ENCODE results near the gene CRIM1. TPM values are rescaled to one million over a fixed set of nuclear protein-coding genes. Genes with fewer than 3 reads are reported as not detected.

CRIM1 gene
- total and polyA plus RNA-seq, 2 of the 8 experiments (the other 6 are each of a cell fraction or from before 2014, with no cell fraction given): 9.4 to 28.4 TPM

- Histone ChIP-seq H3K9me3 (ENCODE audit: insufficient read depth in 2 of 2, low read depth in 1 of 2, low read length in 1 of 2) (no peaks in the 10 kb centered on the region), H4K5ac (ENCODE audit: insufficient read length, low read depth, low read length) (no peak overlapping the region), H4K20me1 (replicated peaks in 1 of 2; ENCODE audit: control insufficient read depth in 1 of 2, insufficient read depth in 2 of 2, low read length in 2 of 2) (no peaks in the 10 kb centered on the region), H2BK120ac (replicated peaks; ENCODE audit: low read depth, low read length) (no peak overlapping the region), H2AK5ac (ENCODE audit: low read depth, low read length) (no peak overlapping the region), H2BK20ac (ENCODE audit: low read length) (no peak overlapping the region), H2BK15ac (ENCODE audit: low read length) (no peak overlapping the region), H3K4me3 (ENCODE audit: extremely low read depth in 1 of 4, insufficient read depth in 2 of 4, low read depth in 3 of 4, low read length in 4 of 4) (no peak overlapping the region), H3K79me1 (ENCODE audit: low read depth, low read length) (no peaks in the 10 kb centered on the region), H3K23ac (ENCODE audit: insufficient read length) (no peak overlapping the region), H2AFZ (ENCODE audit: low read length) (no peak overlapping the region), H3K27ac (ENCODE audit: low read depth, low read length) (no peak overlapping the region), H3K18ac (ENCODE audit: extremely low read depth, low read length) (no peak overlapping the region), H3K14ac (ENCODE audit: insufficient read length) (no peak overlapping the region), H3K9ac (replicated peaks in 1 of 4; ENCODE audit: extremely low read depth in 1 of 4, low read depth in 3 of 4, low read length in 3 of 4) (no peak overlapping the region), H3K4me2 (ENCODE audit: insufficient read depth in 1 of 2, low read depth in 2 of 2, low read length in 2 of 2) (no peak overlapping the region), H3K79me2 (ENCODE audit: control insufficient read depth in 1 of 2, insufficient read depth in 2 of 2, low read length in 2 of 2) (no peaks in the 10 kb centered on the region), H3K36me3 (ENCODE audit: control insufficient read depth in 2 of 4, insufficient read depth in 4 of 4, low read length in 3 of 4) (no peaks in the 10 kb centered on the region), H3K4me1 (replicated peaks in 1 of 4; ENCODE audit: control insufficient read depth in 3 of 4, insufficient read depth in 4 of 4, low read length in 3 of 4) (peaks cover 0 to 9% (median under 1%) of the 10 kb centered on the region in 4 experiments; a peak in 1 of 7 replicates), H2BK5ac (ENCODE audit: low read depth, low read length) (no peak overlapping the region), H4K8ac (ENCODE audit: extremely low read depth, insufficient read depth, low read length) (no peak overlapping the region), H3K56ac (replicated peaks; ENCODE audit: insufficient read length, low read depth, low read length) (no peak overlapping the region), H2BK12ac (ENCODE audit: low read depth, low read length) (no peak overlapping the region), H3K4ac (replicated peaks; ENCODE audit: insufficient read length, low read depth, low read length) (no peak overlapping the region), H3K23me2 (ENCODE audit: low read depth, low read length) (no peaks in the 10 kb centered on the region; the same call in 1 of the 2 replicates), H3K27me3 (replicated peaks in 1 of 4; ENCODE audit: control insufficient read depth in 3 of 4, extremely low read depth in 1 of 4, insufficient read depth in 3 of 4, low read length in 3 of 4) (no peaks in the 10 kb centered on the region), H4K91ac (replicated peaks; ENCODE audit: insufficient read length, low read length) (no peak overlapping the region)
- ChIA-PET POLR2A (ENCODE audit: partially characterized antibody) (no interaction called here), CTCF (ENCODE audit: partially characterized antibody) (interaction anchor here (0.8 to 3.3 kb wide), 6 partner anchors 12 to 364 kb away, joined by 3 to 18 read pairs (median 4); no protein-coding TSS in a partner anchor)
- DNase-seq (ENCODE audit: low read depth in 1 of 2, low spot score in 2 of 2) (no peak), FAIRE-seq (no peak)
- WGBS, 2 experiments (ENCODE audit: extremely low coverage in 1 of 2, insufficient coverage in 1 of 2, insufficient read length in 1 of 2, insufficient replicate concordance in 2 of 2, low coverage in 1 of 2, low lambda C conversion rate in 2 of 2, missing lambda C conversion rate in 1 of 2): 93% methylated on average over 2 of the region's 2 CpGs; no CpG with 5 or more reads in 1 of the 2 experiments
- TF ChIP-seq BACH1 (IDR thresholded peaks at IDR 0.05; ENCODE audit: low read length): no peak
- no peak for TF ChIP-seq POLR2AphosphoS5 (IDR thresholded peaks at IDR 0.05; ENCODE audit: low read depth, low read length)
- TF ChIP-seq KDM4A (IDR thresholded peaks at IDR 0.05; ENCODE audit: low read depth, low read length, severe bottlenecking): no peak
- TF ChIP-seq JUN (IDR thresholded peaks at IDR 0.05; ENCODE audit: low read depth, low read length): no peak
- TF ChIP-seq ASH2L (IDR thresholded peaks at IDR 0.05; ENCODE audit: low read length): no peak
- TF ChIP-seq GTF2F1 (IDR thresholded peaks at IDR 0.05; ENCODE audit: borderline replicate concordance, low read depth, low read length): no peak
- TF ChIP-seq GABPA (IDR thresholded peaks at IDR 0.05; ENCODE audit: borderline replicate concordance, insufficient read depth, low read length): no peak
Measured at GRCh38 chr2:36336321-36336720, 19.3 kb upstream of the CRIM1 start.
